ENCODE results near the gene PRDX3.

The PRDX3 gene

DNA sequence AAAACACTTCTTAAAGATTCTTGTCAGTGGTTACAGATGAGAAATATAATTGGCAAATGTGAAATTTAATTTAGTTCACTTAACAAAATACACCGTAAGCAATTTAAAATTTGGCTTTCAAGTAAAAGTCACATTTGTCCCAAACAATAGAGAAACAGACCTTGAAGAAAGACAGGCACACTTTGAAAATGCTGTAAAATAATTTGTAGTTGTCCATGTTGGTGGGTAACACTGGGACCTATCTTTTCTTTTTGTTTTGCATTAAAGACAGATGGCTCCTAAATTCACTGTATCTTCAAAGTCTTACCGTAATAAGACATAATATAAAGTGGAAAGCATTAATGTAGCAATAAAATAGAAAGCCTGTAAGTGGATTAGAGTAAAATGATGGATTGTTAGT, 32.0 kb upstream of the PRDX3 start (continued):
- TF ChIP-seq POU6F1 (CRISPR knock-in tag; IDR thresholded peaks at IDR 0.05; ENCODE audit: borderline replicate concordance, low read depth) (peak; percentile 59; the same call in 1 of the 2 replicates), ZFP3 (CRISPR knock-in tag; IDR thresholded peaks at IDR 0.05) (no peak), ZC3H10 (CRISPR knock-in tag; IDR thresholded peaks at IDR 0.05) (peak; percentile 74; the same call in 1 of the 2 replicates), ISL1 (CRISPR knock-in tag; IDR thresholded peaks at IDR 0.05) (peak; percentile 97), ZNF8 (CRISPR knock-in tag; IDR thresholded peaks at IDR 0.05) (peak; percentile 67; the same call in 1 of the 2 replicates), OSR1 (CRISPR knock-in tag; IDR thresholded peaks at IDR 0.05) (no peak), RARB (CRISPR knock-in tag; IDR thresholded peaks at IDR 0.05) (0 out of 2 replicates have a peak, but pooled peaks have one; percentile 12), ZFP30 (CRISPR knock-in tag; IDR thresholded peaks at IDR 0.05) (peak; percentile 27; the same call in 1 of the 2 replicates), PATZ1 (CRISPR knock-in tag; IDR thresholded peaks at IDR 0.05; ENCODE audit: borderline replicate concordance) (no peak), CSDC2 (CRISPR knock-in tag; IDR thresholded peaks at IDR 0.05) (no peak)
- TF ChIP-seq, protein P1, sequence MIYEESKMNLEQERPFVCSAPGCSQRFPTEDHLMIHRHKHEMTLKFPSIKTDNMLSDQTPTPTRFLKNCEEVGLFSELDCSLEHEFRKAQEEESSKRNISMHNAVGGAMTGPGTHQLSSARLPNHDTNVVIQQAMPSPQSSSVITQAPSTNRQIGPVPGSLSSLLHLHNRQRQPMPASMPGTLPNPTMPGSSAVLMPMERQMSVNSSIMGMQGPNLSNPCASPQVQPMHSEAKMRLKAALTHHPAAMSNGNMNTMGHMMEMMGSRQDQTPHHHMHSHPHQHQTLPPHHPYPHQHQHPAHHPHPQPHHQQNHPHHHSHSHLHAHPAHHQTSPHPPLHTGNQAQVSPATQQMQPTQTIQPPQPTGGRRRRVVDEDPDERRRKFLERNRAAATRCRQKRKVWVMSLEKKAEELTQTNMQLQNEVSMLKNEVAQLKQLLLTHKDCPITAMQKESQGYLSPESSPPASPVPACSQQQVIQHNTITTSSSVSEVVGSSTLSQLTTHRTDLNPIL (CRISPR knock-in tag; IDR thresholded peaks at IDR 0.05; ENCODE audit: low read depth), result peak; percentile 19; the same call in 1 of the 2 replicates

DNA sequence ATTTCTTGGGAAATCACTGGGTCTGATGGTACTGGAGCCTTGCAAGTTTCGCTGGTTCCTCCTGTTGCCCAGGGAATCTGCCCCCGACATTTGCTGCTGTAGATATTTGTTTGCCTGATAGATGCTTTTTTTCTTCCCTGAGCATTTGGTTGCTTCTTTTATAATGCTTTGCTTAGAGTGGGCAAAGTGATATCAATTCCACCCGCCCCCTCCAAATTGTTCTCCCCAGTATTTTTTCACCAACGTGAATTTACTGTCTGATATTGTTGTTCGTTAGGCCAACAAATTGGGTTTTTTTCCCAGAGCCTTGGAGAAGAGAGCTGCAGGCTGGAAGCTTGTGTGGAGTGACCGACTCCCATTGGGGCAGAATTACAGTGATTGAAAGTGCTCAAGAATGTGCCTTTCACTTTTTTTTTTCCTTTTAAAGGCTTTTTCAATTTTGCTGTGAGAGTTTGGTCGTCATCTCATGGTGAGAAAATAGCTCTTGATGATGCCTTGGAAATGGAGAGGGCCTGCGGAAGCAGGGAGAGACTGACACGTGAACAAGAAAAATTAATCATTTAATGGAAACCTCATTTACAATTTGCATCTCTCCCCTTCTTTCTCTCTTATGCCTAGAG, 31.2 kb upstream of the PRDX3 start:
- no peak for ATAC-seq
- TF ChIP-seq SNAI2 (CRISPR knock-in tag; IDR thresholded peaks at IDR 0.05) (no peak), ZNF565 (CRISPR knock-in tag; conservative IDR thresholded peaks at IDR 0.05; ENCODE audit: low read depth) (no peak), GLIS3 (CRISPR knock-in tag; IDR thresholded peaks at IDR 0.05) (no peak), OSR1 (CRISPR knock-in tag; IDR thresholded peaks at IDR 0.05) (no peak), ARNTL (CRISPR knock-in tag; IDR thresholded peaks at IDR 0.05; ENCODE audit: borderline replicate concordance, low read depth) (no peak), PPARA (CRISPR knock-in tag; IDR thresholded peaks at IDR 0.05; ENCODE audit: borderline replicate concordance) (no peak), POU6F1 (CRISPR knock-in tag; IDR thresholded peaks at IDR 0.05; ENCODE audit: borderline replicate concordance, low read depth) (no peak), TOX (CRISPR knock-in tag; IDR thresholded peaks at IDR 0.05; ENCODE audit: borderline replicate concordance) (no peak), ZC3H10 (CRISPR knock-in tag; IDR thresholded peaks at IDR 0.05) (no peak), TCF4 (CRISPR knock-in tag; IDR thresholded peaks at IDR 0.05; ENCODE audit: borderline replicate concordance) (no peak), RARB (CRISPR knock-in tag; IDR thresholded peaks at IDR 0.05) (no peak)
- TF ChIP-seq, protein P2, sequence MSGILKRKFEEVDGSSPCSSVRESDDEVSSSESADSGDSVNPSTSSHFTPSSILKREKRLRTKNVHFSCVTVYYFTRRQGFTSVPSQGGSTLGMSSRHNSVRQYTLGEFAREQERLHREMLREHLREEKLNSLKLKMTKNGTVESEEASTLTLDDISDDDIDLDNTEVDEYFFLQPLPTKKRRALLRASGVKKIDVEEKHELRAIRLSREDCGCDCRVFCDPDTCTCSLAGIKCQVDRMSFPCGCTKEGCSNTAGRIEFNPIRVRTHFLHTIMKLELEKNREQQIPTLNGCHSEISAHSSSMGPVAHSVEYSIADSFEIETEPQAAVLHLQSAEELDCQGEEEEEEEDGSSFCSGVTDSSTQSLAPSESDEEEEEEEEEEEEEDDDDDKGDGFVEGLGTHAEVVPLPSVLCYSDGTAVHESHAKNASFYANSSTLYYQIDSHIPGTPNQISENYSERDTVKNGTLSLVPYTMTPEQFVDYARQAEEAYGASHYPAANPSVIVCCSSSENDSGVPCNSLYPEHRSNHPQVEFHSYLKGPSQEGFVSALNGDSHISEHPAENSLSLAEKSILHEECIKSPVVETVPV (CRISPR knock-in tag; IDR thresholded peaks at IDR 0.05), result no peak
- TF ChIP-seq, protein P1 (CRISPR knock-in tag; IDR thresholded peaks at IDR 0.05; ENCODE audit: low read depth), result no peak

Measured in SK-N-SH treated with all-trans-retinoic acid at 6 μM for 48 hours (cell line).